Measurements from ENCODE around the gene TMEM250. TPM values are rescaled to one million over a fixed set of nuclear protein-coding genes. Genes with fewer than 3 reads are reported as not detected.

Gene TMEM250
- total RNA-seq, 1 donor from 2014 or later, result 18.7 TPM

GRCh38 chr9:136090056-136090735, 28.5 kb downstream of the TMEM250 start:
- DNase-seq (ENCODE audit: missing footprints) (no peak), ATAC-seq (no peak)
- intact Hi-C loops (cut with DNase I), result loop anchor here (5.0 kb wide), 1 partner anchor 38 kb away; no protein-coding TSS in a partner anchor

- no peak for DNase-seq (ENCODE audit: missing footprints)
- ATAC-seq, result no peak
- intact Hi-C loops (cut with DNase I), result loop anchor here (5.0 kb wide), 1 partner anchor 37 kb away; no protein-coding TSS in a partner anchor
These were observed 29.0 kb downstream of the TMEM250 start for GRCh38 chr9:136089697-136090045.

GRCh38 chr9:136088939-136089696, 29.6 kb downstream of the TMEM250 start:
- intact Hi-C loops (cut with DNase I), result no loop called here
- DNase-seq (ENCODE audit: missing footprints) (no peak), ATAC-seq (no peak)

GRCh38 chr9:136088481-136088938, 30.2 kb downstream of the TMEM250 start:
- ATAC-seq, result no peak
- intact Hi-C loops (cut with DNase I), result no loop called here
- no peak for DNase-seq (ENCODE audit: missing footprints)

- intact Hi-C loops (cut with DNase I), result loop anchor here (2.0 kb wide), 1 partner anchor 31 kb away; the partner anchor contains the start of gene TMEM250
- no peak for ATAC-seq
- DNase-seq (ENCODE audit: missing footprints), result no peak
These were observed 30.8 kb downstream of the TMEM250 start for GRCh38 chr9:136087741-136088480.

- DNase-seq (ENCODE audit: missing footprints) (no peak), ATAC-seq (no peak)
- intact Hi-C loops (cut with DNase I), result loop anchor here (2.0 kb wide), 1 partner anchor 32 kb away; the partner anchor contains the start of gene TMEM250
These were observed 31.5 kb downstream of the TMEM250 start for GRCh38 chr9:136086951-136087740.

GRCh38 chr9:136086213-136086881, 32.3 kb downstream of the TMEM250 start:
- ATAC-seq (peak; percentile 14), DNase-seq (ENCODE audit: missing footprints) (no peak)
- intact Hi-C loops (cut with DNase I), result loop anchor here (2.0 kb wide), 1 partner anchor 32 kb away; the partner anchor contains the start of gene TMEM250

- DNase-seq (ENCODE audit: missing footprints) (peak; percentile 81), ATAC-seq (peak; percentile 85)
- intact Hi-C loops (cut with DNase I), result loop anchor here (2.0 kb wide), 1 partner anchor 33 kb away; the partner anchor contains the start of gene TMEM250
These were observed 32.9 kb downstream of the TMEM250 start for GRCh38 chr9:136085815-136086212.

GRCh38 chr9:136084063-136084944, 34.4 kb downstream of the TMEM250 start:
- no peak for DNase-seq (ENCODE audit: missing footprints)
- ATAC-seq, result no peak
- intact Hi-C loops (cut with DNase I), result no loop called here

GRCh38 chr9:136083558-136084062, 35.1 kb downstream of the TMEM250 start:
- intact Hi-C loops (cut with DNase I), result no loop called here
- ATAC-seq, result no peak
- no peak for DNase-seq (ENCODE audit: missing footprints)

GRCh38 chr9:136082496-136083361, 35.9 kb downstream of the TMEM250 start:
- DNase-seq (ENCODE audit: missing footprints), result no peak
- ATAC-seq, result no peak
- intact Hi-C loops (cut with DNase I), result no loop called here

- DNase-seq (ENCODE audit: missing footprints) (no peak), ATAC-seq (no peak)
- intact Hi-C loops (cut with DNase I), result no loop called here
These were observed 36.7 kb downstream of the TMEM250 start for GRCh38 chr9:136081826-136082495.

- DNase-seq (ENCODE audit: missing footprints) (peak; percentile 77), ATAC-seq (peak; percentile 21)
- intact Hi-C loops (cut with DNase I), result no loop called here
These were observed 37.4 kb downstream of the TMEM250 start for GRCh38 chr9:136081113-136081825.

GRCh38 chr9:136080716-136081112, 38.0 kb downstream of the TMEM250 start:
- DNase-seq (ENCODE audit: missing footprints) (no peak), ATAC-seq (no peak)
- intact Hi-C loops (cut with DNase I), result no loop called here

GRCh38 chr9:136079916-136080246, 38.8 kb downstream of the TMEM250 start:
- DNase-seq (ENCODE audit: missing footprints), result no peak
- ATAC-seq, result peak; percentile 17
- intact Hi-C loops (cut with DNase I), result no loop called here
